NCI-H1436 treated with DMSO at 0.1 percent for 48 hours (cell line): ENCODE measurements around the gene TUBGCP6.
"Not testable (repeated sequence)": the region's sequence is repeated elsewhere in the genome, so short reads cannot be mapped to it uniquely, and the experiment has no call there.

Source experiments
- DNase-seq: peaks from one replicate; lab custom pipeline; 2025; lab: John Stamatoyannopoulos, UW

The TUBGCP6 gene

GRCh38 chr22:50169774-50170341 is 75.0 kb downstream of the TUBGCP6 start:
- no peak for DNase-seq

GRCh38 chr22:50169181-50169759 is 75.6 kb downstream of the TUBGCP6 start:
- DNase-seq: no peak

- DNase-seq: not testable (repeated sequence)
Observed at GRCh38 chr22:50168490-50169180, 76.2 kb downstream of the TUBGCP6 start.

GRCh38 chr22:50167689-50168489 is 76.9 kb downstream of the TUBGCP6 start:
- DNase-seq: no peak
